ENCODE data around the gene BCOR.

BCOR gene

DNA sequence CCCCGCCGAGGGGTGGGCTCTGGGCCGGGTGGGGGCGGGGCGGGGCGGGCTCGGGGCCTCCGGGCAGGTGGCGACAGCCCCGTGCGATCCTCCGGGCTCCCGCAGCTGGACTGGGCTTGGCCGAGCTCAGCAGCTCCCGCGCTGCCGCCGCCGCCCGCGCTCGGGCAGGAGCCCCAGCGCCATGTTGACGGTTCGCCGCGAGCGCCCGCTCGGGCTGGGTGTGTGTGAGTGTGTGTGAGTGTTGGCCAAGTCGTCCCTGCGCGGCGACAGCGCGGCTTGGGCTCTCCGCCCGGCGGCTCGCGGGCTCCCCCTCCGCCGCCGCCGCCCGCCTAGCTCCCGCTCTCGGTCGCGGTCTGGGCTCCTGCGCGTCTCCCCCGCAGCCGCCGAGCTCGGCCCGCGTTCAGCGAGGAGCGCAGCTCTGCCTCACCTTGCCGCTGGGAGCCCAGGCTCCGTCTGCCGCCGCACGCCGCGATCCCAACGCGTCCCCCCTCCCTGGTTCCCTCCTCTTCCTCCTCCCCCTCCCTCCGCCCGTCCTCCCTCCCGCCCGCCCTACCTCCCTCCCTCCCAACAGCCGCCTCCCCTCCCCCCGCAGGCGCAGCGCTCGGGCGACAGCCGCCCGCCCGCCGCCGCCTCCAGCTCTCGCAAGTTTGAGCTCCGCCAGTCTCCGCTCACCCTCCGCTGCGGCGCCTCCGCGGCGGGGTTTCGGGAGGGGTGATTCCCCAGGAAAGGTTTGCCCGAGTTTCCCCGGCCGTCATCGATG is at the start of gene BCOR:
BCOR (minus strand) TSS at position 455 of the 760 bp plus-strand sequence. CDS start 20,029 bp downstream, outside the sequence.
- peak; percentile 75 to 76 for DNase-seq

DNA sequence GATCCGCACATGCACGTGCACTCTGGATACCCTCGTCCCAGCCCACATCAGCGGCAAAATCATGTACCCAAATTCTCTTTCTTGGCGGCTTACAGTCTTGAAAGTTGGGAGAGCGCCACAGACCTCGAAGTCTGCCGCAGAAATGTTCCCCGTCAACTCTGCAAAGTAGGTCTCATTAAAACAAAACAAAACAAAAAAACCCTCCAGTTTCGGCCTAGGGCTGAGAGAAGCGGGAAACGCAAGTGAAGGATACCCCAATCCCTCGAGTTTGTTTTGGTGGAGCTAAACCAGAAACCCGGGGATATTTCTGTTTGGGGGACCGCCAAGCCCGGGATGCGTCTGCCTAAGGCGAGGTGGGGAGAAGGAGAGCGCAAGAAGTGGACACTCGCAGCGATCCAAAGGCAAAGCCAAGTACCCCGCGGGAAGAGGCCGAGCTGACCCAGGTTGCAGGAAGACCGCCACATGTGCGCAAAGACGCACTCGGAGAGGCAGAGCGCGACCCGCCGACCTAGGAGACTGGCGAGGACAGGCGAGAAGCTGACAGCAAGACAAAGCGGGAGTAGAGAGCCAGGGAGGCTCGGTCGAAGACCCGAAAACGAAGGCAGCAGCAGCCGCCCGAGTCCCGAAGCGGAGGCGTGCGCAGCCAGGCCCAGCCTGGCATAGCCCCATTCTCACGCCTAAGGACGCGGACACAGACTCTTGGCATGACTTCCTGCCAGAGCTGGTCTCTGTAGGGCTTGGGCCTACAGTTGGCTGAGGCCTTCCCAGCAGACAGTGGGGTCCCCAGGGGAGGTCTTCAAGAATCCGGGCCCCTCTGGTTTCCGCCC is 49.6 kb upstream of the BCOR start:
- no peak for DNase-seq

DNA sequence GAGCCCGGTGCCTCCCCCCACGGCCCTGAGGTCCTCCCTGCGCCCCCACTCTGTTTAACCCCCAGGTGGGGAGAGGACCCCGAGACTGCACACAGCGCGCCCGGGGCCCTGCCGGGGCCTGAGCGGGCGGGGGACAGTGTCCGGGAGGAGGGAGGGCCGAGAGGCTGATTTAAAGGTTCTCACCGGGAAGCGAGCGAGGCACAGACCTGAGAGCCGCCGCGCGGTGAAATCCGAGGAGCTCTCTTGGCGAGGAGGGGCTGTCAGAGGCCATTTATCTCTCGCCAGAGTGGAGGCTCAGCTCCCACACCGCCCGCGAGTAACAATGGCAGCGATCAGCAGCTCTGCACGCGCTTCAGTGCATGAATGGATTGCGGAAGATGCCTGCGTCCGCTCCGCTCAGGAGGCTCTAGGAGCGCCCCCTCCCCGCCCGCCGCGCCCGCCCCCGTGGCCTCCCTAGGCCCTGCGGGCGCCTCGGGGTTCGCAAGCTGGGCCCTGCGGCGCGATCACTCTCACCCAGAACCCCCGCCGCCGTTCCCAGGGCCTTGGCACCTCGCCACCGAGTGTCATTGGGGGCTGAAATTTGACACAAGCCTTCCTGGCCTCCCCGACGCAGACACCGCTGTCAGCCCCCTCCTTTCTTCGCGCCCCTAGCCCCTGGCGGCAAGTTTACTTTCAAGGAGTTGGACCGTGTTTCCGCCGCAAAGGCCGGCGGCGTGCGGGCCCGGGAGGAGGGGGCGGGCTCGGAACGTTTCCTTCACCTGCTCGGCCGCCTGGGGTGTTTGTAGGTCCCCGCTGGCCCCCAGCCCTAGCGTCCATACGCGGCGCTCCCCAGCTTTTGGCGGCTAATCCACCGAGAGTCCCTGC is 48.7 kb upstream of the BCOR start:
- DNase-seq, result no peak

DNA sequence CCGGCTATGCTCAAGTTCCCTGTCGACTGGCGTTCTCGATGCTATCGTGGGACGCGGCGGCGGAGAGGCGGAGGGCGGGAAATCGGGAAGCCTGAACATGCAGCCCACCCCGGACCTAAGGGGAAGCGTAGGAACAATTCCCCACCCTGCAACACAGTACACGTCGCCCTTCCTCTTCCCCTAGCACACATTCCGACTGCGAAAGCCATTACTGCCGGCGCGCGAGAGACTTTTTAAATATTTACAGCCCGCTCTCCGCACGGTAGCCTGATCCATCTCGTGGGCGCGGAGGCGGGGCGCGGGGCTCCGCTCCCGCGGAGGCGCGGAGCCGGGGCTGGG is 48.1 kb upstream of the BCOR start:
- no peak for DNase-seq

DNA sequence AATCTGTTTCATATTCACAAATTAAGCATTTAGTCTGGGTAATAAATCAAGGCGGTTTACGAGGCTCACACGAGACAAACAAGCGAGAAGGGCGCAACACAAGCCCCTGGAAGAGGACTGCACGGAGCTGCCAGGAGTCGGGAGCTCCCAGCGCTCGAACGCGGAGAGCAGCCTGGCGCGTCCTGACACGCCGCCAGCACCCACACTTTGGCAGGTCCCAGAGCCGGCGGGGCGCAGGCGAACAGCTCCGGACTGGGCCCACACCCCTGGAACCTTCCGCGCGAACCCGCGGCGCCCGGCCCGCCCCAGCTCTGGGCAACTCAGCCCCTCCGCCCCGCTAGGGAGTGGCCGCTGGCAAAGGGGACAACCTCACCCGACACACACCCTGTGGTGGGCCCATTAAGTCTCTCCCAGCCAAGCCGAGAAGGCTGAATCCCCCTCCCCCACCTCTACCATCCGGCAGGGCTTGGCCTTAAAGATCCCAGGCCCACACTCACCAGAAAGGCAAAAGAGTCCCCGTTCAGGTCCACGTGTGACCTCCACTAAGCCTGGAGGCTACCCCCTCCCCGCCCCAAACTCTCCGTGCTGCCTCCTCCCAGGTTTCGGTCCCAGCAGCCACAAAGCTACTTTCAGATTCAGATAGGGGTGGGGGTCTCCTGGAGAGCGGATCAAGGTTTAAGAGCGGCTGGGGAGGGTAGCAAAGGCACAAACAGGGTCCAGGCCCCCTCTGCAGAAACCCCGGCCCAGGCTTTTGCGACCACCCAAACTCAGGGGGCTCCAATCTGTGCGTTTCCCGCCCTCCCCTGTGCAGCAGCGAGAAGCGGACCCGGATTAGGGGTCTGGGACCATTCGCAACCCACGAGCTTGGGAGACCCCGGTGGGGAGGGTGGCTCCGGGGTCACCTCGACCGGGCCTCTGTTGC is 47.5 kb upstream of the BCOR start:
- no peak for DNase-seq

DNA sequence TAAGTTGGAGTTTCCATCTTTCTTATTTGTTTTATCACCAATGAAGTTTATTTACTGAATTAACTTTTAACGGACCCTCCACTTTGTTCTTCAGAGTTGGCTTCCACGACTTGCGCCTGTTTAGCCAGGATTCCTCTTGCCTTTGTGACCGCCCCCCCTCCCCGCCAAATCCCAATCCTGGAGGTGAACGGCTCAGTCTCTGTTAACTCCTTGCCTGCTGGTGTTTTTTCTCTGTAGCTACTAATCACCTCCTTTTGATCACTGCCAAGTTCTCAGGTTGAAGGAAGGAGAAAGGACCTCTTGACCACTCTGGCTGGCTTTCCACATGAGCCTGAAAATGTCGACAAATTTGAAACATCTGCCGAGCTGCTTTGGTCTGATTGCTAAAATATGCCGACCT is 46.8 kb upstream of the BCOR start:
- no peak for DNase-seq

DNA sequence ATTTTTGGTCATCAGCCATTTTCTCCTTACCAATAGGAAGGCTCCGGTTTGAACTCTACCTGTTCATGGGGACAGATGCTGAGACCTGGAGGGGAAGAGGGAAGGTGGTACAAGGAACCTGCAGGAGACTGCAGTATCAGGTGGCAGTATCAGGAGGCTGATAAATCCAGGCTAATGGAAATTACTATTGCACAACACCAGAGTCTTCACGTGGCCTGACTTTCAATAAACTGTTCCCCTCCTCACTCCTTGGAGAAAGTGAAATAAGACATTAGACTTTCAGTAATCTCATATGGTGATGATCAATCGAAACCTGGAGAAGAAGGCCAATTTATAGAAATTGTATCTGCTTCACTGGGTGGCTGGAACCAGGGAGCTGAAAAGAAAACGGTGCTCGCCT is 46.2 kb upstream of the BCOR start:
- DNase-seq, result no peak

DNA sequence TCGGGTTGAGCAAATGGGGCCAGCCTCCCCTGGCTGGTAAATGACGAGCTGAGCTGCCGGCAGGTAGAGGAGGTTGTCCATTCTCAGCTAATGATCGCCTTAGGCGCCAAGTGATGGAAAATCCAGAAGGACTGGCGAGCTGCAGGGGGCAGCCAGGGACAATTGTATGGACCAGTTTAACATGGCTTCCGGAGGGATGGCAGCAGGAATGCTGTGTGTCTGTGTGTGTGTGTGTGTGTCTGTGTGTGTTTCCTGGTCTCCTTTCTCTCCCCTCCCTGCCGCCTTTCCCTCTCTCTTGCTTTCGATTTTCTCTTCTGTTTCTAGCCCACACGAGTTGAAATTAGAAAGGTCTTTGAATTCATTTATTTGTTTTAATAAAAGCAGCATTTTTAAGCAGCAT is 45.2 kb upstream of the BCOR start:
- DNase-seq, result no peak

DNA sequence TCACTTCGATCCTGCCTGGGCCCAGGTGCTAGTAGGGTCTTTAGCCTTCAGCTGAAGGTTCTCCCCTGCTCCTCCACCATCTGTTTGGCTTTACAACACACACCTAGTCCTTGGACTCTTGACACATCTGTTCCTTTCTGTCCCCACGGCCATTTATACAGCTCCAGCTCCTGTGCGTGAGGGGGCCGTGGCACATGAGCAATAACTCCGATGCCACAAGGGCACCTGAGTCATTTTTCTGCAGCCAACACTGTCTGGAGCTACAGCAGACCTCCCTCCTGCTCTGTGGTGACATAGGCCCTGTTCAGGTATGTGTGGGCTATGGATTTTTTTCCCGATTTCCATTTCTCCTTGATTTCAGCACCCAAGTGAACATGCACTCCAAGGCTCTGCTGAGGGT is 44.7 kb upstream of the BCOR start:
- DNase-seq, result no peak

DNA sequence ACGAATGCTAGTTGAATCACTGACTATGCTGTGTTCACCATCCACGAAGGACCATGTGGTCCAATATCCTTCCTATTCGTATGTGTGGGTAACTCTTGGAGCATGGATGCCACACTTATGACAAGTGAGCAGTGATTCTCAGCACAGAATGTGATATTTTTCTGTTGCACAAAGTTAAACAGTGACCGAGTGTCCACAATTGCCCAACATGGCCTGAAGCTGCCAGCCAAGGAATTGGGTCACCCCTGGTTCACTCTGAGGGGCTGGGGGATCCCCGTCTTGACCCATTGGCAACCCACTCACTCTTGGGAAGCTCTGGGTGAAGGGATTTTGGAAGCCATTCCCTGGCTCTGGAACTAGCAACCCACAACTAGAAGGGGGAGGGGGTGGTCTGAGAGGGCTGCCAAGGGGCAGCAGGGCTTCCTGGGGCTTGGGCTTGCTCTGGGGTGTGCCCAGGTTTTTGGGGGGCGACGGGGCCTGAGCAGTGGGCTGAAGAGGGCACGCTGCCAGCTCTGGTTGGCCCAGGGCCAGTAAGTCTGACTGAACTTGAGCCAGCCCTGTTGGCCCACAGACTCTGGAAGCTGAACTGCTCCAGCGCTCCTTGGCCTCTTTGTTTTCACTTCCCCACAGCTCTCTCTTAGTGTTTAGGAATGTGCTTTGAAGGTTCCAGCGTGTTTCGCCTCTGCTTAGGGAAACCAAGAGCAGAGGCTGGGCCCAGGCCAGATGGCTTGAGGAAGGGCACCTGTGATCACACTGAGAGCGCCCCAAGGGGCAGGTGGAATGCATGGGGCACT is 43.1 kb upstream of the BCOR start:
- no peak for DNase-seq

DNA sequence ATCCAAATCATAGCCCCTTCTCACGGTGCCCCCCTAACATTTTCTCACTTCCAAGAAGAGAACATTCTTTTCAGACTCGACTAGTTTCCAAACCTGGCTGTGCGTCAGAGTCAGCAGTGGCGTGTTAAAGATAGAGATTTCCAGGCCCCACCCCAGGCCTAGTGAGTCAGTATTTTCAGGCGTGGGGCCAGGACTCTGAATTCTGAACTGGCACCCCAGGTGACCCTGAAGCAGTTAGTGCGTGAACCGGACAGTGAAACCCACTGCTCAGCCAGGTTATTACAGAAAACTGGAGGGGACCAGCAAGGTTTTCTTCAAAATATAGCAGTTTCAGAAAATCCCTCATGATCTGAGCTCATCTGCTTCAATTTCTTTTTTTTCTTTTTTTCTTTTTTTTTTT is 35.0 kb upstream of the BCOR start:
- no peak for DNase-seq

DNA sequence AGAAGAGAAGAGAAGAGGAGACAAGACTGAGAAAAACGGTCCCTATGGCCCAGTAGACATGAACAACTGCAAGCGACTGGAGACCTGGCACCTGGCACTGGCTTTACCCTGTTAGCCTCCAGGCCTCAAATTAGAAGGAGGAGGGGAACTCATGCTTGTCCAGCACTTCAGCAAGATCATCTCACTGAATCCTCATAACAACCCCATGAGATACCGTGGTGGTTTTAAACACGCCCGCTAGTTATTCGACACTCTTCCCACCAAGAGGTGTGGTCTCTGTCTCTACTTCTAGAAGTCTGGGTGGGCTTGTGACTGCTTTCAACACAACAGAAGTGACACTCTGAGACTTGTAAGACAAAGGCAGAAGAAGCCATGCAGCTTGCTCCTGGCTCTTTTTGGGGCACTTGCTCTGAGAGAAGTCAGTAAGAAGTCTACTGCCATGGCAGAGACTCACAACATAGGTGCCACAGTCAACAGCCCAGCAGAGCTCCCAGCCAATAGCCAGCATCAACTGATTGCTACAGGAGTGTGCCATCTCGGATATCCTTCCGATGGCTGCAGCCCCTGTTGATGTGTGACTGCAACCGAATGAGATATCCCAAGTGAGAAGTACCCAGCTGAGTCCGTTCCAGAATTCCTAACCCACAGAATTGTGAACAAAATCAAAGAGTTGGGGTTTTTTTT is 34.0 kb upstream of the BCOR start:
- DNase-seq, result no peak

DNA sequence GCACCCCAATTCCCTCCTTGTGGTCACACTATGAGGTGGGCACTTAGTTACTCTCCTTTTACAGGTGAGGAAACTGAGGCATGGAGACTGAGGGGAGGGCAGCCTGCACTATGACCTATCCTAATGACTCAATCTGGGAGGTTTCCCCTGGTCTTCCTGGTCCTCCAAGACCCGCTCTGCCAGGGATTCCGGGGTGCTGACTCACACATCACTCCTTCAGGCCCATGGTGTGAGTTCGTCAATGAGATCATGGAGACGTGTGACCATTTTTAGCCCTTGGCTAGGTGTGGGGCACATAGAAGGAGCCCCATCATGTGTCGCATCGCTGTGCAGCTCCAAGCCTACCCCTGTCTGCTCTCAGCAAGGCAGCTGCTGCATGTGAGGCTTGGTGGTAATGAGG is 32.4 kb upstream of the BCOR start:
- DNase-seq, result no peak

DNA sequence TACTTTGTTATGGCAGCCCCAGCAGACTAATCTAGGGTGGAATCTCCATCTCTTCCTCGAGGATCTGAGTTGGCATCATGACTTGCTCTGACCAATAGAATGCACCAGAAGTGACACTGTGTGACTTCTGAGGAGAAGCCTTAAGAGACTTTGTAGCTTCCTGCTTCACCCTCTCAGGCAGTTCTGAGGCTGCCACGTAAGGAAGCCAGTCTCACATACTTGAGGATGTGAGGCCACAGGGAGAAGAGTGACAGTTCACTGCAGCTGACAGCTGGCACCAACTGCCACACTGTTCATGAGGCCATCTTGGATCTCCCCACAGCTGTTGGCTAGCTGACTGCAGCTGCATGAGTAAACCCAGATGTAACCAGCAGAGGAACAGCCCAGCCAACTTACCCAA is 29.3 kb upstream of the BCOR start:
- DNase-seq, result no peak

DNA sequence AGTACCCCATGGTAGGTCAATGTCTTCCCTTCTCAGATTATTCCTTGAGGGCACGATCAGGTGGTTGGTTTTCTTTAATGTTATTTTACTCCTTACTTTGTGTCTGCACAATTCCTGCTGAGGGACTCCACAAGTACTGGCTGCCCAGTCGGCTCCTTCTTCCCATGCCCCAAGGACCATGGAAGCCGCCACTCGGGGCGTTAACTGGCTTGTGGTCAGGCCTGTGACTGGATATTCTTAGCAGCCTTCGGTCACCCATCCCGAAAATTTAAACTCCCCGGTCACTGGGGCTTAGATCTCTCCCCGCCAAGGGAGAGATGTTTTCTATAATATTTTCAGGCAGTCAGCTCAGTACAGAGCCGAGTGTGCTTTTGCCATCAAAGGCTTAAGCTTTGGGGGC is 24.7 kb upstream of the BCOR start:
- no peak for DNase-seq

DNA sequence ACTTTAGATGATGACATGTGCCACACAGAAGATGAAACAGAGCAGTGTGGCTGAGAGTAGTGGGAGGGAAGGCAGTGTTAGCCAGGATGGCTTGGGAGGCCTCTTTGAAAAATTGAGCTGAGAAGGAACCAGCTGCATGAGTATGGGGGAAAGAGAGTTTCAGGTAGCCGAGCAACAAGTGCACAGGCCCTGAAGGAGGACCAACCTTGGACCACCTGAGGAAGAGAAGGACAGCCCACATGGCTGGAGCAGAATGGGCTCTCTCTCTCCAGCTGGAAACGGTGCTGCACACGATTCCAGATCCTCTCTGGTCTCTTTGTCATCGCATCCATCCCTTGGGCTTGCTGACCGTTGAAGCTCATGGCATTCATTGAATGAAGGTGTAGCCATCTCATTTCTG is 23.9 kb upstream of the BCOR start:
- no peak for DNase-seq

DNA sequence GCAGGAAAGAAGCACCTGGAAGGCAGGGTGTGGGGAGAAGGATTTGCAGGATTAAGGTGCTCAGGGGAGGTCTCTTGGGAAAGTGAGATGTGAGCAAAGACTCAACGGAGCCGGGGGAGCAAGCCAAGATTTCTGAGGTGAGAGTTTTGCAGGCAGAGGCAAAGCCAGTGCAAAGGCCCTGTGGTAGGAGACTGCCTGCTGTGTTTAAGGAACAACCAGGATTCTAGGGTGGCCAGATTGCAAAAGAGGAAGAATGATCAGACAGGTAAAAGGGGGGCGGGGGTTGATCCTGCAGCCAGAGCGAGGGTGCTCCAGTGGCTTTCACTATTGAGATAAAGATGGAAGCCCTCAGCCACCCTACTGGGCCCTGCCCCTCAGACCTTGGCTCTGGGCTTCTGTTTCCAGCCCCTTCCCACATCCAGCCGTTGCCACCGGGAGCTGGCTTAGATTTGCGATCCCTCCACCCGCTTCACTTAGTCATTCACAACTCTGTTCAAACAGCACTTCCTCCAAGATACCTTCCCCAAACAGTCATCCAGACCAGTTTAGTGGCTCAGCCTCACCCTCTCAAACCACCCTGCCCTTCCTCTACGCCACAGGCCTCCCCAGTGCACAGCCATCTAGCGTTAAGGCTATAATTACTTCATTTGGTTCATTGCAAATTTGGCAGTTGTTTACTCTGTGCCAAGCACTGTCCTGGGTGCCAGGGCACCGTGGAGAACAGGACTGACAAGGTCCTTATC is 23.3 kb upstream of the BCOR start:
- no peak for DNase-seq

DNA sequence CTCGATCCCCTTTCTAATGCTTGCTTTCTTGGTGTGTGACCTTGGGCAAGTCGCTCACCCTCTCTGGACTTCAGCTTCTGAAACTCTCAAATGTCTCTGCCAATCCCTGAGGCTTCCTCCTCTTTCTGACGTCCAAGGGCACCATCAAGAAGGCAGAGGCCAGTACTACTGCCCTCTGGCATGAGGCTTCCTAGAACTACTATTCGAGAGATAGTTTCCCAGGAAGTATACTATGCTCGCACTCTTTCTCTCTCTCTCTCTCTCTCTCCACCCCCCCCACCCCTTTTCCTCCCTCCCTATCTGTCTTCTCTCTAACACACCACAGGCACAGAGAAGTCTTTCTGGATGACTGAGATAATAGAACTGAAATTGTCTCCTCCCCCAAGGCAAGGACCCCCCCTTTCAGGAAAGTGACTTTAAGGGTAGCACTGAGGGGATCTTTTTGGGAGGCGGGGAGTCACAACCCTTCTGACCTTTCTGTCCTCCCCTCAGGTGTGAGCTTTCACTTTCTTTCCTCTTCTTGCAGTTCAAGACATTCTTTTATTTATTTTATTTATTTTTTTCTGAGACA is 20.0 kb upstream of the BCOR start:
- no peak for DNase-seq

DNA sequence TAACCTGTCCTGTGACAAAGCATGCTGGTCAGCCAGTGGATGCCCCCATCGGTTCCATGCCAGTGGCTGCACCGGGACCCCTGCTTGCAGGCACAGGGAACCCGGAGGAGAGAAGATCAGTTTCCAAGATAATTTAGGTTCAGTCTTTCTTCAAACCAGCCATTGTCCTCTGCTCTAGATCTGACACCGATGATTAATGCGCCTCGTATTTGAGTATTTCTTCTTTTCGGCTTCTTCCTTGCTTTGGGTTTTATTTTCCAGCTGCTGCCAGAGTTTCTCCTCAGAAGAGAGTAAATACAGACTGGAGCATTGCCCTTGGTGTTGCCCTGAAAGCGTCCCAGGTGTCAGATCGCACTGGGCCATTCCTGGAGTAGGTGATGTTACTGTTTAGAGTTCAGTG is 19.2 kb upstream of the BCOR start:
- no peak for DNase-seq

DNA sequence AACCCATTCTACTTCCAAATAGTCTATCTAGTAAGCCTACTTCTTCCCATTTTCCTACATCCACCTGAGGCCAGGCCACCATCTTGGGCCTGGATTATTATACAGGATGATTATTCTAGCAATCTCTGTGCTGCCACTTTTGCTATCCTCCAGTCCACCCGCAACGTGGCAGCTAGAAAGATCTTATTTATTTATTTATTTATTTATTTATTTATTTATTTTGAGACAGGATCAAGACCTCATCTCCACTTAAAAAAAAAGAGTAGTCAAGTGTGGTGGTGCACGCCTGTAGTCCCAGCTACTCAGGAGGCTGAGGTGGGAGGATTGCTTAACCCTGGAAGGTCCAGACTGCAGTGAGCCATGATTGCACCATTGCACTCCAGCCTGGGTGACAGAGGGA is 15.2 kb upstream of the BCOR start:
- no peak for DNase-seq

Measured in activated CD4-positive, alpha-beta T cell treated with anti-CD3 and anti-CD28 coated beads, Interleukin-2, amount 50 U/mL, for 48 hours (primary cell).